SKM-1 treated with dmso at 0.1 percent for 144 hours (cell line): ENCODE data around the gene RGPD8.

ENCODE experiments used
- DNase-seq: peaks from one replicate; lab custom pipeline; 2025; ENCODE audit not compliant: unreplicated experiment; lab: John Stamatoyannopoulos, UW

Gene RGPD8

DNA sequence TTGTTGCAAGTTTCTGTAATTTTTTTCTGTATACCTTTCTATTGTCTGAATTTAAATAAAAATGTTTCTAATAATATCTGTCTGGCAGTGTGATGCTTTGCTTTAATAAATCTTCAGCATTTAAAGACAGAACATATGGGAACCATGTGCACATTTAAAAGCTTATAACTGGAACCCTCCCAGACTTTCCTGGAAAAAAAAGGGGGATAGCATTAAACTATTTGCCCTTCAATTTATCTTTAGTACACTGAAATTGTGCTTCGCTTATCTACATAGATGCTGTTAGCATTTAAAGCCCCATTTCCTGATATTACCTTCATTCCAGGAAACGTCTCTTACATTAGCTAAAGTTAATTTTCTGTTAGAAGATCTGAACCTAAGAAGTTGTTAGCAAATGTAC lies 93.5 kb downstream of the RGPD8 start:
- no peak for DNase-seq

DNA sequence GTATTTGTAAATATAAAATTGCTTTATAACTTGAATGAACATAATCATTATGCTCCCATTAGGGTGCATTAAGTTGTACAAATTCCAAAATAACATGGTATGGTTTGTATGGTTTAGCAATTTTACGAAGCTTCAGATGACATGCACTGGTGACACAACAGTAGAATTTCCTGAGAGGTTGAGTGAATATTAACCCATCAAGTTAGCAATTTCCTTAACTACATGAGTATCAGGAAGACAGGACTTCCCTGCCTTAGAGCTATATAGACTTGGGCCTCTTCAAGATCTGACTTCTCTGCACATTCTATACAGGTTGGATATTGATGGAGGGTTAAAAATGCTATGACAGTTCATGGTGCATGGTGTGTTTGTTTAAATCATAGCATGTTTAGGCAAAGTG lies 97.8 kb downstream of the RGPD8 start:
- no peak for DNase-seq

DNA sequence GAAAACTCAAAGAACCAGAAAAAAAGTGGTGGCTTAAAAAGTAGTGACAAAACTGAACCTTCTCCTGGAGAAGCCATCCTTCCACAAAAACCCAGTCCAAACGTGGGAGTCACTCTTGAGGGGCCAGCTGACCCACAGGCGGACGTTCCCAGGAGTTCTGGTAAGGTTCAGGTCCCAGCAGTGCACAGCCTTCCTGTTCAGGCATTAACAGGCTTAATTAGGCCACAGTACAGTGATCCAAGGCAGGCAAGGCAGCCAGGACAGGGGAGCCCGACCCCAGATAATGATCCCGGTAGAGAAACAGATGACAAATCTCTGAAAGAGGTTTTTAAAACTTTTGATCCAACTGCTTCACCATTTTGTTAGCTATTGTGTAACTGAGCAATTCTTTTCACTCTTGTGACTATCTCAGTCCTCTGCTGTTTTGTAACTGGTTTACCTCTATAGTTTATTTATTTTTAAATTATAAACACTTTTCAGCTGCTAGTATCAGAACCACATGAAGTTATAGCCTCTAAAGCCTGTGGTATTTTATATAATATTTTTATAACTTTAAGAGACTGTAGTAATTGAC lies 101.2 kb downstream of the RGPD8 start:
- DNase-seq, result no peak

DNA sequence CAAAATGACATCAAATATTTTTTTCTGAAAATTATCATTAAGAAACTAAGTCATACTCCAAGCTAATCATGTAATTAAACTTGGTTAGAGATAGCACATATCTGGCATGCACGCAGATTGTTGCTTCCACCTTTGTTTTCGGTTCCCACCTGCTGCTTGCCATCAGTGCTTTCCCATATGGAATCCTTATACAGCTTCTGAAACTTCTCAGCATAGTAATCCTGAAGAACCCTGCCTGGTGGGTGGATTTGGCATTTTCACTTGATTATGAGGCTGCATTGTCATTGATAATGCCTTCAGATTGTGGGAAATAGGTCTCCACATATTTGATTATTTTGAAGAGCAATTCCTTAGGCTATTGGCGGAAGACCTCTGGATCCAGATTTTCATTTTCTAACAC lies 110.5 kb downstream of the RGPD8 start:
- DNase-seq, result no peak

DNA sequence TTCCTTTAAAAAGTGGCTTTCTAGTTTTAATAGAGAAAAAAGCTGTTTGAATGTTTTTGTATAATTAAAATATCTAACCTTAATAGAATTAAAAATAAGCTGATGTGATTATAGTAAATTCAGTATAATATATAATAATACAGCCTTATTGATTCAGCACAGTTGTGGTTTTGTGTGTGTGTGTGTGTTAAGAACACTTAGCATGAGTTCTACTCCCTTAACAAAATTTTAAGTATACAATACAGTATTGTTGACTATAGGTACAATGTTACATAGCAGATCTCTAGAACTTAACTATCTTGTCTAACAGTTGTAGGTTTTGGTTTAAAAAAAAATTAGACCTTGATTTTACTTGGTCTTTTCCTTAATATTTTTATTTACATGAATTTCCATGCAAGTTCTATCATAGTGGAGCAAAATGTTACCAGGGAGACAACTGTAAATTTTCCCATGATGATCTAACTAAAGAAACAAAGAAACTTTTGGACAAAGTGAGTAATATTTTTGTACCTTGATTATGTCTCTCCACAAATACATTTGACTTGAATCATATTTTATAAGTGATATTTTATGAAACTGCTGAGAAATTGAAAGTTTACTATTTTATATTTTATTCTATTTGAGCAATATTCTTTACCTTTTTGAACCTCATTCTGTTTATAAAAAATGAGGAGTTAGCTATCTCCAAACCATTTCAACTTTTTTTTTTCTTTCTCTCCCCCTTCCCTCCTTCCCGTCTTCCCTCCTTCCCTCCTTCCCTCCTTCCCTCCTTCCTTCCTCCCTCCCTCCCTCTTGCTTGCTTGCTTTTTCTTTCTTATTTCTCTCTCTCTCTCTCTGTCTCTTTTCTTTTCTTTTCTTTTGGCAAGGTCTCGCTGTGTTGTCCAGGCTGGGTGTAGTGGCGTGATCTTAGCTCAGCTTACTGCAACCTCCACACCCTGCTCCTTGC lies 111.8 kb downstream of the RGPD8 start:
- no peak for DNase-seq
